RPMI7951 (cell line): ENCODE results near the gene RIBC2. TPM values are rescaled to one million over a fixed set of nuclear protein-coding genes. Genes with fewer than 3 reads are reported as not detected.

Source experiments
- DNase-seq: peaks from one replicate; pipeline ENCODE4 v3.0.0-alpha.2; 2012; ENCODE audit warnings: low read depth
- total RNA-seq: library from RNA; depleted of rRNA; stranded (reverse); fragments of >200 nt; shearing (Covaris generic); gene quantifications from 2 replicates; pipeline ENCODE4 v1.2.3, GENCODE V29; 2014; rRNA removed

RIBC2 gene
- total RNA-seq, 1 experiment from 2014 or later, result 5.5 TPM

- no peak for DNase-seq
Measured at GRCh38 chr22:45472426-45472825, 58.9 kb downstream of the RIBC2 start.

GRCh38 chr22:45473626-45474237 lies 60.2 kb downstream of the RIBC2 start:
- no peak for DNase-seq

GRCh38 chr22:45475063-45475747 lies 61.7 kb downstream of the RIBC2 start:
- DNase-seq, result no peak

GRCh38 chr22:45475851-45476514 lies 62.5 kb downstream of the RIBC2 start:
- no peak for DNase-seq

GRCh38 chr22:45476814-45477213 lies 63.3 kb downstream of the RIBC2 start:
- no peak for DNase-seq

- no peak for DNase-seq
Measured at GRCh38 chr22:45477366-45478107, 64.0 kb downstream of the RIBC2 start.

GRCh38 chr22:45478108-45478771 lies 64.7 kb downstream of the RIBC2 start:
- DNase-seq, result no peak

GRCh38 chr22:45480717-45481116 lies 67.2 kb downstream of the RIBC2 start:
- no peak for DNase-seq

- no peak for DNase-seq
Measured at GRCh38 chr22:45481661-45482060, 68.2 kb downstream of the RIBC2 start.

Other genes with a start within 250 kb of the RIBC2 start
- 38.1 TPM in 2 replicates for gene NUP50, start 249.8 kb upstream of the RIBC2 start, total RNA-seq
- gene KIAA0930, start 172.8 kb upstream of the RIBC2 start, total RNA-seq, result 24.0 and 29.2 TPM in 2 replicates
- not detected in 2 replicates for gene UPK3A, start 128.7 kb upstream of the RIBC2 start, total RNA-seq
- gene FAM118A, start 103.8 kb upstream of the RIBC2 start, total RNA-seq, result 6.8 and 11.7 TPM in 2 replicates
- gene SMC1B, start 94 bp upstream of the RIBC2 start, total RNA-seq, result 0.12 and 0.59 TPM in 2 replicates
- 1.7 and 2.1 TPM in 2 replicates for gene FBLN1, start 89.2 kb downstream of the RIBC2 start, total RNA-seq